Retinal pigment epithelial cell (primary cell): Measurements from ENCODE around the gene TSC22D2.

ENCODE experiments used
- DNase-seq: peaks from one replicate; pipeline ENCODE4 v3.0.0-alpha.2; 2010; ENCODE audit warnings: low read depth
- H3K4me3 ChIP-seq: 2 replicates; pipeline ENCODE4 v1.5.1; 2011; ENCODE audit warnings: mild to moderate bottlenecking, low read length, control low read depth, moderate library complexity
- TF ChIP-seq, protein P1 (sequence below): conservative IDR thresholded peaks from 2 replicates; pipeline ENCODE4 v1.5.1; 2011; ENCODE audit warnings: low read depth, low read length, control low read depth, inconsistent platforms

Gene TSC22D2

GRCh38 chr3:150370122-150370602 is 37.9 kb upstream of the TSC22D2 start:
- peak; percentile 89 for DNase-seq
- TF ChIP-seq, protein P1, sequence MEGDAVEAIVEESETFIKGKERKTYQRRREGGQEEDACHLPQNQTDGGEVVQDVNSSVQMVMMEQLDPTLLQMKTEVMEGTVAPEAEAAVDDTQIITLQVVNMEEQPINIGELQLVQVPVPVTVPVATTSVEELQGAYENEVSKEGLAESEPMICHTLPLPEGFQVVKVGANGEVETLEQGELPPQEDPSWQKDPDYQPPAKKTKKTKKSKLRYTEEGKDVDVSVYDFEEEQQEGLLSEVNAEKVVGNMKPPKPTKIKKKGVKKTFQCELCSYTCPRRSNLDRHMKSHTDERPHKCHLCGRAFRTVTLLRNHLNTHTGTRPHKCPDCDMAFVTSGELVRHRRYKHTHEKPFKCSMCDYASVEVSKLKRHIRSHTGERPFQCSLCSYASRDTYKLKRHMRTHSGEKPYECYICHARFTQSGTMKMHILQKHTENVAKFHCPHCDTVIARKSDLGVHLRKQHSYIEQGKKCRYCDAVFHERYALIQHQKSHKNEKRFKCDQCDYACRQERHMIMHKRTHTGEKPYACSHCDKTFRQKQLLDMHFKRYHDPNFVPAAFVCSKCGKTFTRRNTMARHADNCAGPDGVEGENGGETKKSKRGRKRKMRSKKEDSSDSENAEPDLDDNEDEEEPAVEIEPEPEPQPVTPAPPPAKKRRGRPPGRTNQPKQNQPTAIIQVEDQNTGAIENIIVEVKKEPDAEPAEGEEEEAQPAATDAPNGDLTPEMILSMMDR: no peak
- H3K4me3 ChIP-seq: peak overlapping the region; percentile 65

DNA sequence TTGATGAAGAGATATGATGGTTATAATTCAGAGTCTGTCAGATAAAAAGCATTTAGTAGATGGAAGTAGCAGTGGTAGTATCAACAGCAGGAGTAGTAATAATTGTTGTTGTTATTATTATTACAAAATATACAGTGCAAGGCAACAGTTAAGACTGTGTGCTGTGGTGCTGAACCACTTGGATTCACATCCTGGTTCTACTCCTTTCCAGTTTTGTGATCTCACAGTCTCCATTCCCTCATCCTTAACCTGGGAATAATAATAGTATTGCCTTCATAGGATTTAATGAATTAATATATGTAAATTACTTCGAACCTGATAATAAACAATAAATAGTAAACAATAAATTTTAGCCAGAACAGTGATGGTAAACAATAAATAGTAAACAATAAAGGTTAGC is 37.1 kb upstream of the TSC22D2 start:
- no peak for DNase-seq
- H3K4me3 ChIP-seq: peak overlapping the region; percentile 65
- TF ChIP-seq, protein P1: no peak

DNA sequence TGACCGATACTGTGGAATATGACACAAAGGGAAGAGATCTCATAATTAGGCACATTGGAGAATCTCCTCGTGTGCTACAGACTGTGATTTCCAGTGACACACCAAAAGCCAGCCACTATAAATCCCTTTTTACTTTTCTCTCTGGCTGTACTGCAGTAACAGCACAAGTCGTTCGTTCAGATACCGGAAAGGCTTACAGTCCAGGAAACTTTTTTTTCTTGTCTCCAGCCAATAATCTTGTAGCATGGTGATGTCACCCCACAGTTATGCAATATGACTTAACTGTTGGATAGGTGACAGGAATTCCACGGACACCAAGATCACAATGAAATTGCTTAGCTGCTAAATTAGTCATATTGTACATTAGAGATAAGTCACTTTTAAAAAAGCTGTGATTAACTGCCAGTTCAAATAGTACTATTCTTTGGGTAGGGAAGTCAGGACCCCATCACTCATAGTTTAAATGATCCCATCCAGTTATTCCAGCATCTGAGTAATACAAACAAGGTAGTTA is 36.3 kb upstream of the TSC22D2 start:
- peak overlapping the region; percentile 65 for H3K4me3 ChIP-seq
- TF ChIP-seq, protein P1: no peak
- DNase-seq: peak; percentile 100

- TF ChIP-seq, protein P1: no peak
- no peak for DNase-seq
- H3K4me3 ChIP-seq: no peak overlapping the region
These were observed 35.8 kb upstream of the TSC22D2 start for GRCh38 chr3:150372320-150372719.

DNA sequence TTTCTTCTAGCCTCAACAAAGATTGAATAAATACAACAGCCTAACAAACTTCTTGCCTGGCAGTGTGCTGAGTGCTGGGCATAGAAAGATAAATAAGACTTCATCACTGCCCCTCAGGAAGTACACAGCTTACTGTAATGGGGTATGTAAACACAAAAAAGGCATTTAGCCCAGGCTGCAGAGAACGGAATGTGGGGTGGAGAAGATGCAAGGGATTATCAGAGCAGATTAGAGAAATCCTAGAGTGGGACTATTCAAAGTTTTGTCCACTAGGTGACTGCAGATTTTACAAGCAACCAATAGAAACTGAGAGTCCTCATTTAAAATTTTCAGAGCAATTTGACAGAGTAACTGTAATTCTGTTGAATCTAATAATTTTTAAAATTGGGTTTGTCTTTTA is 35.4 kb upstream of the TSC22D2 start:
- DNase-seq: no peak
- TF ChIP-seq, protein P1: peak; percentile 38
- H3K4me3 ChIP-seq: no peak overlapping the region

- no peak overlapping the region for H3K4me3 ChIP-seq
- TF ChIP-seq, protein P1: no peak
These were observed 34.7 kb upstream of the TSC22D2 start for GRCh38 chr3:150373234-150373875.

GRCh38 chr3:150374975-150375374 is 33.1 kb upstream of the TSC22D2 start:
- no peak for DNase-seq
- TF ChIP-seq, protein P1: no peak
- H3K4me3 ChIP-seq: no peak overlapping the region

More at GRCh38 chr3:150373234-150373875, 34.7 kb upstream of the TSC22D2 start:
- no peak for DNase-seq
